Stimulated activated CD8-positive, alpha-beta memory T cell treated with anti-CD3 and anti-CD28 coated beads, Interleukin-15, amount 100 ng/mL, for 1 hour (primary cell): Measurements from ENCODE around the gene EXT2.

Experiments used
- DNase-seq: peaks from one replicate; pipeline ENCODE4 v3.0.0-alpha.2; 2020; ENCODE audit warnings: low read depth

Gene EXT2

DNA sequence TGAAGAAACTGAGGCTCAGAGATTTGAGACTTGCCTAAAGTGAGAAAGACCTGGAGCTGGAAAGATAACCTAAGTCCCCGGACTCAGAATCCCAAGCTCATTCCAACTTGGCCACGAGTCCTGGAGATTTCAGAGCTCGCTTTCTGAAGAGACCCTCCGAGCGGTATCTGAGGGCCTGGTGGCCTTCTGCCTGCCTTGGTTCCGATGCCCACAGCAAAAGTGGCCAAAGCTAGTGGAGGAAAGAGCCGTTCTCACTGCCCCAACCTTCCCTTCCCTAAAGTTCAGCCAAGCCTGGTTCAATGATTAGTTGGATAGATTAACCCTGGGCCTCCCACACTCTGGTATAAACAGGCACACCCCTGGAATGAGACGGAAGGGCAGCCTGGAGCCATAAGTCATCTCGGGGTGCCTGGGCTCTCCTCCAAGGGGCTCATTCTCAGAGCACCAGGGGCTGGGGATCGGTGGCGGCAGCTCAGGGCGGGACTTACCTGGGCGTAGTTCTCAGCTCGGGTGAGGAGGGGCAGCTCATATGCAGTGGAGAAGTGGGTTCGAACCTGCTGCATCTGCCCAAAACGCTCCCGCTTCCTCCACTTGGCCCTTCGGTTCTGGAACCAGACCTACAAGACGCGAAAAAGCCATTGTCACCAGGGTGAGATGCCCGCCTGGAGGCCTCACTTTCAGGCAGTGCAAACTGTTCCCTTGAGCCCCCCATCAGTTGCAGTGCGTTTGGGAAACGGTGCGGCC lies 171.7 kb downstream of the EXT2 start:
- no peak for DNase-seq

DNA sequence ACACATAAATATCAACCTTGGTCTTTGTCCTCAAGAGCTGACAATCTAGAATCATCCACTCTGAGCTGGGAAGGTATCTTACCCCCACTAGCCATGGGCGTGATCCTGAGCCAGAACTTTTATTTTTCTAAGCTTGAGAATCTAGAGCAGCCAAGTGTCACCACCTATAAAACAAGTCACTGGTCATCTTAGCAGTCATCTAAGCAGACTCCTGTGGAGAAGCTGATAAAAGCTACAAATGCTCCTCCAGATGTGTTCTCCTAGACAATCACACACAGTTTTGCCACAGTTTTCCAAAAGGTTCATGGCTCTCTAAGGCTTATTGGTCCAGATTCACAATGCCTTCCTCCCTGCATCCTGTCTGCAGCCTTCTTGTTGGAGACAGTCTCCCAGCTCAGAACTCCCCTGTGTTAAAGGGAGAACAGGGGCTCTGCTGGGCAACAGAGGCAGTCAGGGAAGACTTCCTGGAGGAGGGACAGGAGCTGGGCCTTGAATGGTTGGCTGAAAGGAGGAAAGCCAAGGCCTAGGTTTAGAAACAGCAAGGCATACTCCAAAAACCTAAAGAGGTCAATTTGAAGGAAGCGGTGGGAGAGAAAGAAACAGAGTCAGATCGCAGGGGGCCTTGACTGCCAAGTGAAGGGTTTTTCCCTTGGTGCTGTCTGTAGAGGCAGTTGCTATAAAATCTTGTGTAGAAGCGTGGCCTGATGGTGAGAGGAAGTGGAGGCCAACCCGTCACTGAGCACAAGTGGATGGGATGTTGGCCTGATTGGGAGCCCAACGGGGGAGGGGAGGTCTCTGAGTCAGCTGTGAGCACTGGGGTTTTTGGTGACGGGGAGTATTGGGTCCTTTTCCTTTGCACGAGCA lies 172.5 kb downstream of the EXT2 start:
- no peak for DNase-seq

DNA sequence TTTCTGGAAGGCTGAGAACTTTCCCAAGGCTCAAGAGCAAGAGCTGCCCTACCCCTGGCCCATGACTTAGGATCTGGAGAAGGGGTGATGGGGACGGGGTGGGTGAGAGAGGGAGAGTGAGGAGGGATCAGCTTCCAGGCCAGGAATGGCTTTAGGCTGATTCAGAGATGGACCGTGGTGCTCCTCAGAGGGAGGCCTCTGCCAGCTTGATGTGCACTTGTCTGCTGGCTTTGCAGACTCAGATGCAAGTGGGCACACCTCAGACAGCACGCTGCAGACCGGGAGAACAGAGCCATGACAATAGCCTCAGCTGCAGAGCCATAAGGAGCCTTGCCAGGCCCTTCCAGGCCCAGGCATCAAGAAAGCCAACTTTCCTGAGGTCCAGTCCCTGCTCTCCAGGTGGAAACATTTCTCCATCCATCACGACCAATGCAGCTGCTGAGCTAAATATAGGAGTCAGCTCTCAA lies 173.2 kb downstream of the EXT2 start:
- no peak for DNase-seq

DNA sequence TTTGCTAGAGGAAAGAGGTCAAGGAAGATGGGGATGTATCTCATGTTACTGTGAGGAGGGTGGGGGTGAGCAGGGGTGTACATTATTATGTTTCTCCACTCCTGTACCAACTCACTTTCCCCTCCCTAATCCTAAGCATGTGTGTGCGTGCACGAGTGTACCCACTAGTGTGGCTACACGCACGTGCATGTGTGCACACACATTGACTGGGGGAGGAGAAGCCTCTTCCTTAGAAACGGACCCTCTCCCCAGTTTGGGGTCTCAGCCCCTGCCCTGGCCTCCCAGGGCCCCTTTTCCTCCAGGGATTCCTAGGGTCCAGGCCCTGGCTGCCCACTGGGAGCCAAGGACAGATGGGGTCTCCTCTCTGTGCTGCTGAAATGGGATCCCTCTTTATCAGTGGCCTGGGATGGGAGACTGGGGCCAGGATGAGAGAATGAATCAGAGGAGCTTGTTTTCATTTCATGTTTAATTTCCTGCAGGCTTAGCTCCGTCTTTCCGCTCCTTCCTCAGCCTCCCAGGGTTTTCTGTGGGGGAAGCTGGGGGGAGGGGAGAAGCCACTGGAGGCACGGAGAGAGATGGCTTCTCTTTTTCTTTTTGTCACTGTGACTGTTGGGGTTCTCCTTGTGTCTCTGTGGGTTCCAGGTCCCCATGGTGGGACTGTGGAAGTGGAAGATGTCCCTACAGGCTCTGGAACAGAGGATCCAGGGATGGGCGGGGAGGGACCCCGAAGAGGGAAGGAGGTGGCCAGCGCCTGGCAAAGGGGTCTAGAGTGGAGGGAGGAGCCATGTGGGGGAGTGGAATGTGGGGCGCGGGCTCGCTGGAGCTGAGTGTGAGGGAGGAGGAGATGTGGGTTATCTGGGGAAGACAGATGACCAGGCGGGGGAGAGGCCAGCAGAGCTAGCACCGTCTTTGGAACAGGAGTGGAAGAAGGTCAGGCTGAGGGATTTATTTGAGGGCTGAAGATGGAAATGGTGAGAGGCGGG lies 174.2 kb downstream of the EXT2 start:
- no peak for DNase-seq

DNA sequence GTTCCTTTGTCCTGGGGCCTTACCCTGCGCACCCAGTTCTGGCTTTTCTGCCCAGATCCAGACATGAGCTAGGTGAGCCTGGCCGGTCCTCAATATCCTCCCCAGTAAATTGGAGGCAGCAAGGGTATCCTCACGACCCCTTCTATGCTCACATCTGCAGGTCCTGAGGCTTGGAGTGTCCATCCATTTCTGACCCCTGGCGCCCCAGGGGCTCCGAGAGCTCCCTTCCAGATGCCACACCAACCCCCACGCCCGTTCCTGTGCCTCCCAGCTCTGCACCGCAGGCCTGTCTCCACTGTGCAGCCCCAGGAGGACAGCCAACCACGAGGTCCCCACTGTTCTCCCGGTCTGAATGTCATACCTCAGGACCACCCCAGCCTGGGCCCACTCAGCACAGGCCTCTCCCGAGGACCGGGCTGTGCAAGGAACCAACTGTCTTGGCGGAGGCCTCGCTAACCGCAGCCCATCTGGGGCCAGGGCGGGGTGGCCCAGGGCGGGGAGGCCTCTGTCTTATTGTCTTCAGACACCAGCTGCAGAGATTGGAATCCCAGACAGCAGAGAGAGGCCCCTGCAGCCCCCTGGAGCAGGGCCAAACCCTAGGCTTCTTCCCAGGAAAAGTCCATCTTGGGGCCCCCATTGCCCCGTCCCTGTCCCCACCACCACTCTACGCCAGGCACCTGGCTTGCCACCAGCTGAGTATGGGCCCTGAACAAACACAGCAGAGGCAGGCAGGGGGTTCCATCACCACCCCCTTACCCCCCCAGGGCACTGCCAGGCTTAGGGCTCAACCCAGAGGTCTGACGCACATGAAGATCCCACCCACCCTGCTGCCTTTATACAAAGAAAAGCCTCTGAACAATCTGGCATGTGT lies 175.2 kb downstream of the EXT2 start:
- DNase-seq = no peak

DNA sequence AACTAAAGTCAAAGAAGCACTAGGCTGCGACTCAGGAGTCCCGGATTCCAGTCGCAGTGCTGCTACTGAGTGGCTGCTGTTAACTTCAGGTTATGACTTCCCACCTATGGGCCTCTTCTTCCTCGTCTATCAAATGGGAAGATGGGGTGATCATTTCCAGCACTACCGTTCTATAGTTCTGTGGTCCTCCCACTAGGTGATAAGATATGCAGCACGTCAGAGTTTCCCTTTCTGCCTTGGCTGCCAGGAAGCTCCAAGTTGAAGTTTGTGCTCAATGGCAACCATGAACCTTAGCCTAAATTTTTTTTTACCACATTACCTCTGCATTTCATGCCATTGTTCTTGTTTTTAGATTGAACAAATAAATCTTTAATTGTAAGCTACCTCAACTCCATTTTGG lies 175.8 kb downstream of the EXT2 start:
- DNase-seq = no peak

DNA sequence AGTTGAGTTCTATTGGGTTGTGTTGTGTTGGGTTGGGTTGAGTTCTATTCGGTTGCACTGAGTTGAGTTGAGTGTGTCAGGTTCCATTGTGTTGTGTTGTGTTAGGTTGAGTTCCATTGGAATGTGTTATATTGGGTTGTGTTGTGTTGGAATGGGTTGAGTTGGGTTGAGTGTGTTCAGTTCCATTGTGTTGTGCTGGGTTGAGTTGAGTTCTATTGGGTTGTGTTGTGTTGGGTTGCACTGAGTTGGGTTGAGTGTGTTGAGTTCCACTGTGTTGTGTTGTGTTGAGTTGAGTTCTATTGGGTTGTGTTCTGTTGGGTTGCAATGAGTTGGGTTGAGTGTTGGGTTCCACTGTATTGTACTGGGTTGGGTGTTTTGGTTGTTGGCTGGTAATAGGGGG lies 178.9 kb downstream of the EXT2 start:
- DNase-seq = no peak

DNA sequence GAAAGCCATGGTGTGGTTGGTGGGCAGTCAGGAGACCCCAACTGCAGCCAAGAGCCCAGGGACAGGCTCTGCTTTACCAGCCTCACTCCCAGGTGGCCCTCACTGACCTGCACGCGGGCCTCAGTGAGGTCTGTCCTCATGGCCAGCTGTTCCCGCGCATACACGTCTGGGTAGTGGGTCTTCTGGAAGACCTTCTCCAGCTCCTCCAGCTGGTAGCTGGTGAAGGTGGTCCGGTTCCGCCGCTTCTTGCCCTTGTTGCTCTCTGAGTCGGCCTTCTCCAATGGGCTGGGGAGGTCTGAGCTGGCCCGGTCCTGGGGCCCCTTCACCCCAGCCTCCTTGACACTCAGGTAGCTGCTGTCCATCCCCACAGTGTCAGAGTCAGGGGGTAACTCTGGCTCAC lies 179.8 kb downstream of the EXT2 start:
- no peak for DNase-seq

DNA sequence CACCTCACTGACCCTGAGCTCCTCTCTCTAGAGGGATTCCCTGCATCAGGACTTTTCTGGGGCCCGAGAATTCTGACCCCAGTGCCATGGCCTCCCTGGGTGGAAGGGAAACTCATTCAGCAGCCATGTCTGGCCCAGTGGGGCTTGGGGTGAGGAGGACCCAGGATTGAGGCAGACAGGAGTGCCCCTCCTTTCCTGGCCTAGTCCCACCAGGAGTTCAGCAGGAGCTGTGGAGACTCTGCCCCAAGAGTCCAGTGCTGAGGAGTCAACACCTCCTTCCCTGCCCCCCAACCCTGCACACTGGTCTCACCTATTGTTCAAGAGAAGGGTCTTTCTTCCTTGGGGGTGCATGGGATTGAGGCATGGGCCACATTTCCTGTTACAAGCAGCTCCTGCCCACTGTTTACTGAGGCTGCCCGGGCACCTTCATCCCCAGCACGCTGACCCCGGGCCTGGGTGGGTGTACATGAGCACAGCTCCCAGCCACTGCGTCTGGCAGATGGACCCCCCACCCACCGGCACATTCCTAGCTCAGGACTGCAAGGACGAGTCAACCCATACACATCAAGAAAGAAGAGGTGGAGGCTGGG lies 180.6 kb downstream of the EXT2 start:
- DNase-seq = no peak

DNA sequence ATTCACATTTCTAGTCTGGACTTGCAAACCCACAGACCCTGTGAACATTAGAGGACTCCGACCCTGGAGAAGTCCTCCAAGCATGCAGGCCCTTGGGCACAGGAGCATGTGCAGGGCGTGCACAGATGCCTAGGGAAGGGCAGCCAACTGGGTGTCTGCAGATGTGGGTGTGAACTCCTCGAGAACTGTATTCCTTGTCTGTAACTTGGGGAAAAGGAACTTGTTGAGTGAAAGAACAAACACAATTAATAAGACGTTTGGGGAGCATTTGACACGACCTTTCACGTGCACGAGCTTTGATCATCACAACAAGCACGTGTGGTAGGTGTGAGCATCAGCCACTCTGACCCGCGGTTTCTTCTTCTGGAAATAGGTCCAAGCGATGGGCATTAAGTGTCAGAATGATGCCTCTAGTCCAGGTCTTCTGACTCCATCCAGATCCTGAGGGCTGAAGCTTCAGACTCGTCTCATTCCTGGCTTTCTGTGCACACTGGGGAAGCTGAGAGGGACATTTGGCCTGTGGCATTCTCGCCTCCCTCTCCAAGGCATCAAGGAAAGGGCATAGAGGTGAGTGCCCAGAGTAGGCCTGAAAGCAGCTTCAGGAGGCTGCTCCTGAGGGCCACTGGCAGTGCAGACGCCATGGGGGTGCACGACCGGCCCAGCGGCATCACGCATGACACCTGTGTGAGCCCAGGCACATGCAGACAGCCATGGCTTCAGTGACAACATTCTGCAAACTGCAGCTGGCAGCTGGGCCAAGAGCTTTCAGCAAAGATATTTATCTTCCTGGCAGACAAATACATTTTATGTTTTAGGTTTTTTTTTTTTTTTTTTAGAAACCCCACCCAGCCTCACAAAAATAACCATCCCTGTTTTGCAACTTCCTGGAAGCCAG lies 182.0 kb downstream of the EXT2 start:
- DNase-seq = no peak

DNA sequence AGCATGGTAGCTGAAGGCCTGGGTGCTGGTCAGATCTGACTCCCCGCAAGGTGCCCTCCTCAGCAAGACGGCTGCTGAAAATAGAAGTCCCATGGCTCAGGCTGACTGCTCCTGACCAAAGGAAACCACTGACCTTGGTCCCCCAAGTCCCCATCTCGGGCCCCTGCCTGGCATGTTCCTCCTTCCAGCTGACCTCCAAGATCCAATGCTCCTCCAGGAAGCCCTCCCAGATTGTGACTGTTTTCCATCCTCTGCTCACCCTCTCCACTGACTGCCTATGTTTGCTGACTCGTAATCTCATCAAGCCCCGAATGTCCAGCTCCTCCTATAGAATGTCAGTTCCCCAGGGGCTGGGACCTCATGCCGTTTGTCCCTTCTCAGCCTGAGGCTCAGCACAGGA lies 184.0 kb downstream of the EXT2 start:
- DNase-seq = no peak

DNA sequence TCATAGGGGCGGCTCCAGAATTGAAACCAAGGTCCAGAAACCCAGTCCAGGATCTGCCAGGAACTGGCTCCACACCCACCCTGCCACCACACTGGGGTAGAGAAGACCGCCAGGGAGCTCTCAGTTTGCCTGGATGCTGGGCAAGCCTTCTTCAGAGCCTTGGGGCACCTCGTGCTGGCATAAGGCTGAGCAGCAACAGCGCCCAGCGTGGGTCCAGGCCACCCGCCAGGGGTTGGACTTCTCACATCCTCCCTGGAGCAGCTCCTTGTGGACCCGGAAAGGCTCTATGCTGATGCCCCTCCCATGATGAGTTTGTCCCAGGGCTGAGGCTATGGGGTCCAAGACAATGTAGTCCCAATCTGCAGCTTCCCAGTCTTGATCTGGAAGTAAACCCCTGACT lies 184.8 kb downstream of the EXT2 start:
- DNase-seq = no peak

DNA sequence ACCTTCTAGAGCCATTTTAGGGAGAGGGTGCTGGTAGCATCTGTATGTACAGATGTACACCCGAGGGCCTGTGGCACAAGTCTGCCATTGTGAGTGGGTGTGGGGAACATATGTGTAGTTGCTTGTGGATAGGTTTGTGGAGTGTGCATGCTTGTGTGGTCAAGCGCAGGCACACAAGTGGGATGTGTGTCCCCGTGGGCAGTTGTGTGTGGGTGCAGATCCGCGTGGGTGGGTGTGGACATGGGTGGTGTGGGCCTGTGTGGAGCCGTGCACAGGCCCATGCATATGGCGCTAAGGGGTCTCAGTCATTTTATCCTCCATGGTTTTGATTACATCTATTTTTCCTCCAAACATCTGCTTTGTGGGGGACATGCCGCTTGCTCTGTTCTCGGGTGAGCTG lies 185.7 kb downstream of the EXT2 start:
- DNase-seq = no peak

DNA sequence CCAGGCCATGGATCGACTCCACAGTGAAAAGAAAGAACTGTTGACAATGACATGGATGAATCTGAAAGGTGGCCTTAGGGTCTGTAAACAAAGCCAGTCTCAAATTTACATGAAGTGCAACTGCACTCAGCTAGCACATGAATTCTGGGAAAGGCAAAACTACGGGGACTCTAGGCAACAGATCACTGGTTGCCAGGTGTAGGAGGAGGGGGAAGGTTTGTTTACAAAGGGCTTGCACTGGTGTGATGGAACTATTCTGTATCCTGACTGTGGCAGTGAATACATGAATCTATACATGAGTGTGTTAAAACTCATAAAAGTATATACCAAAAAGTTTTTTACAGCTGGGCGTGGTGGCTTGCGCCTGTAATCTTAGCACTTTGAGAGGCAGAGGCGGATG lies 187.1 kb downstream of the EXT2 start:
- DNase-seq = no peak

DNA sequence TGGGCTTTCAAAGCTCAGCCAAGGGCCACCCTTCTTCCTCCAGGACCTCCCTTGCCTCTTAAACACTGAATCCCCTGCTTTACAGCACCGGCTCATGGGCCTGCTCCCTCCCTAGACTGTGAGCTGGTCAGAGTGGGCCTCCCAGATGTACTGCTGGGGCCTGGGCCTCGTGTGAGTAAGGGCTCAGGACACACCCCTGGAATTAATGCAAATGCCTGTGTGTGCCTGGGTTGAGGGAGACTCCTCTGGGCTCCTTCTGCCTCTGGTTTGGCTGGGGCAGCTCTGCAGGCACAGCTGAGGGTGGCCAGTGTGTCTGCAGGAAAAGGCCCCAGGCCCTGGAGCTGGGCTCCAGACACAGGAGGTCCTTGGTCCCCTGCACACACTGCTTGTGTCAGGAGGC lies 190.3 kb downstream of the EXT2 start:
- no peak for DNase-seq

DNA sequence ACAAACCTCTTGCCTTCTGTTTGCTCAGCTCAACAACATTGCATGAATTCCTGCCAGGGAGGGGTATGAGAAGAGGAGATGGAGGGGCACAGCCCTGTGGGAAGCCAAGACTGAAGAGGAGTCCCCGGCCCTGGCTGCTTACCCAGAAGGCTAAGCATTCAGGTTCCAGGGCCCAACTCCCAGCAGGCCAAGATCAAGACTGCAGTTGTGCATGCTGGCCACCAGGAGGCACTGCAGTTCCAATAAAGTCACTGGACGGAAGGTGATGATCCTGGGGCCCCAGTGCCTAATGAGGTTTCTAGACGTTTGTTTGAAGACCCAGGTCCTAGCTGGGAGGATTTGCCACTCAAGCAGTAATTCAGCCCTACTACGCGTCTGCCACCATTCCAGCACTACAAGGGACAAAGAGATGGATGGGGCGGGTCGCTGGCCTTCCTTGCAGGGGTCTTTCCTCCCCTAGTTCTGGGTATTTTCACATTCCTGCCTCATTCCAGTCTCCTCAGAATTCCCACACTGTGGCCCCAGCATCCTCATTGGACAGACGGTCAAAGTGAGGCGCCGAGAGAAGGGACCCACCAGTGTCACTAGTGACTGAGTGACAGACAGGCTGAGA lies 190.9 kb downstream of the EXT2 start:
- peak; percentile 18 for DNase-seq

DNA sequence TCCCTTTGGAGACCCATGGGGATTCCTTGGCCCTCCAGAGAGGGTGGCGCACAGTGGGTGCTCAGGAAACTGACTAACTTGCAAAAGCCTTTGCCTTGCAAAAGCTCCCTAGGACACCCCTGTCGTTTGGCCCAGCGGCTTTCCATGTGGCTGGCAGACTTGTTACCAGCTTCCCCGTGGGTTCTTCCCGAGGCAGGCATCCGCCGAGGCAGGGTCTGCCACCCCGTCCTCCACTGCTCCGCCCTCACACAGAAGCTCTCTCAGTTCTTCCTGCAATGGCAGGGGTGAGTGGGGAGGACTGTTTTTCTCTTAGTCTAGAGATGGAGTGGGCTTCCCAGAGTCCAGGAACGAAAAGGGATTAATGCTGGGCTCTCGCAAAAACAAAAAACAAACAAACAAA lies 191.4 kb downstream of the EXT2 start:
- no peak for DNase-seq

DNA sequence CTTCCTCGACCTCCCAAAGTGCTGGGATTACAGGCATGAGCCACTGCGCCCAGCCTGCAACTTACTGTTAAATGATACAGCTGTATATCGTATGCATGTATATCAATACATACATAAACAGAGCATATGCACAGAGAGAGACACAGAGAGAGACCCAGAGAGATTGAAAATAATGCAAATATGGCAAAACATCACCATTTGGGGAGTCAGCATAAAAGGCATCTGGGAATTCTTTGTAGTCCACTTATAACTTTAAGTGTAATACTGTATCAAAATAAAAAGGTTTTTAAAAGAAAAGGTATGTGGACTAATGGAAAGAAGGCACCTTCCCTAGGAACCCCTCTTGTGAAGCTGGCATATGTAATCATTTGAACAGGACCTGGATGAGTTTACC lies 192.7 kb downstream of the EXT2 start:
- DNase-seq = no peak

DNA sequence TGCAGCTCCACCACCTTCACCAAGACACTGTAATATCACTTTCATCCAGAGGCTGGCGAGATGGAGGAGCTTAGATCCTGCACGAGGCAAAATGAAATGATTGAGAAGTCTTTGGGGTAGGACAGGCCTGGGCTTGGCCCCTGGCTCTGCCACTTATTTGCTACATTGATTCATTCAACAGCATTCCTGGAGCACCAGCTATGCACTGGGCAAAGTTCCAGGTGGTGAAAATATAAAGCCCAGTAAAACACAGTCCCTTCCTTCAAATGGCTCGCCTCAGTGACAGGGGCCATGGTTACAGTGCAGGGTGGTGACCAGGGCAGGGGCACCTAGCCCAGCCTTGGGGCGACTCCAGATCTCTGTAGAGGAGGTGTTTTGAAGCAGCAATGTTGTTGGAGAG lies 194.7 kb downstream of the EXT2 start:
- no peak for DNase-seq
